ENCODE results near the gene IQSEC1.
A peak's percentile ranks its signal among the peaks of the same experiment; 100 is the strongest.

IQSEC1 gene

DNA sequence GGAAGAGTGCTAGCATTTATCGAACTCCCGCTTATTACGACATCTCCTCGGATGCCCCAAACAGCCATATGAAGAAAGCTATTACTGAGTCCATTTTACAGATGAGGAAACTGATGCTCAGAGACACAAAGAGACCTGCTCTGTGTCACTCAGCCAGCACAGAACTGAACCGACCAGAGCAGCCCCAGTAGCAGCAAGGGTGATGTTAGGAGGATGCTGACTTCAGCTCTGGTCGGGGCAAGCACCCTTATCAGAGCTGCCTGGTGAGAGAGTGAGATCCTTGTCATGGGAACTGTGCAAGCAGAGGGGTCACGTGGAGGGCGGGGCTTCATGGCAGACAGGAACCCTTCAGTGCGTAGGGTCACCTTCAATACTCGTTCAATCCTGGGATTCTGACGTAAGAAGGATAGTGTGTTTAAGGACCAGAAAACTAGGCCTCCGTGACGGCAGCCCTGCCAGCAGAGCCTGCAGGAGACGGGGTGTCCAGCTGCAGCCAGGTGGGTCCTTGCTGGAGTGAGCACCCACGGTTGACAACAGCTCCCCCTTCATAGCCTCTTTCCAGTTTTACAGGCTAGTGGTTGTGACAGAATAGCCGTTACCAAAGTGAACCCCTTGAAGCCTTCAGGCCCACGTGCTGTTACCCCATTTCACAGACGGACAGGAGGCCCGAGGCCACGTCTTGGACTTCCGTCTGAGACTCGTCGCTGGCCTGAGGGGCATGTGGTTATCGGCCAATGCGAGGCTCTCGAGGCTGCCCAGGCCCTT is 12.0 kb upstream of the IQSEC1 start:
- DNase-seq, result no peak

DNA sequence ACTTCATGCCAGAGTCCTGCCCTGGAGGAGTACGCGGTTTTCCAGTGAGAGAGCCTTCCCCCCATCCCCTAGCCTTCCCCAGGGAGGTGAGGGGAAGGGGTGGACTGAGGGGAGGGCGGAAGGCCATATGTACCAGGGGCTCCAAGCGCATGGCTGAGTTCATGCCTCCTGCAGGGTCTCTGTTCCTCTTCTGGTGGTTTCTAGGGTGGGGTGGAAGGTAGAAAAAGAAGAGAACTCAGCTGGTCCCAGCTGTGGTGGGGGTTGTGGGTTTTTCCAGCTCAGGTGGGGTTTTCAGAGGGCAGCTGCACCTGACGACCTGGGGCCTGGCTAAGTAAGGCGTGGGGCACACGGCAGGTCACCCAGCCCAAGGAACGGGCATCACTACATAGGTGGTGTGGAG is 10.7 kb upstream of the IQSEC1 start:
- DNase-seq, result no peak

DNA sequence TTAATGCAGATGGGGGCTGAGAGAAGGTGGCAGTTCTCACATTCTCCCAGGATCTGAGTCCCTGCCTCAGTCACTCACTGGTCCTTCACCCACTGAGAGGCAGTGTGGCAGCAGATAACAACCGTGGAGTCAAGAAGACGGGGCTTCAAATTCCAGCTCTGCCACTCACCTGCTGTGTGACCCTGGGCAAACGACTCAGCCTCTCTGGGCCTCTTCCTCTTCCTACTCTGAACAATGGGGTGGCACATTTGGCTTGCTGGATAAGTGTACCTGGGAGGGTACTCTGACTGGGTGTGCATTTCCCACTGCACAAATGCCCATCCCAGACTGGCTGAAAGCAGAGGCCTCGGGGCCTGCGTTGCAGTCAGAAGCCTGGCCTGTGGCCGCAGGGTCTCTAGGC is 10.0 kb upstream of the IQSEC1 start:
- no peak for DNase-seq

DNA sequence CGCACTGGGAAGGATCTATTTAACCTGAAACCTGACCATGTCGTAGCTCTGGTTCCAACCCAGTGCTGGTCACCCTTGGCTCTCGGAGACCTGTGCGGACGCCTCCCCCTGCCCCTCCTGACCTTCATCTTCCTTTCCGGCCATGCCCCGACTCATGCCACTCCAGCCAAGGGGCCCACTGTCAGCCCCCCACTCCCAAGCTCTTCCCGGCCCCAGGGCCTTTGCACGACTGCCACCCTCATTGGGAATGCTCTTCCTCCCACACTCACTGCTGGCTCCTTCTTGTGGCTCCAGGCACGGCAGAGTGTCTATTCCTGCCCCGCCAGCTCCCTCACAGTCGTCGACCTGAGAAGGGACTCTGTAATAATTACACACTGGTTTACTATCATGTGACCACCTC is 9.4 kb upstream of the IQSEC1 start:
- DNase-seq, result no peak

DNA sequence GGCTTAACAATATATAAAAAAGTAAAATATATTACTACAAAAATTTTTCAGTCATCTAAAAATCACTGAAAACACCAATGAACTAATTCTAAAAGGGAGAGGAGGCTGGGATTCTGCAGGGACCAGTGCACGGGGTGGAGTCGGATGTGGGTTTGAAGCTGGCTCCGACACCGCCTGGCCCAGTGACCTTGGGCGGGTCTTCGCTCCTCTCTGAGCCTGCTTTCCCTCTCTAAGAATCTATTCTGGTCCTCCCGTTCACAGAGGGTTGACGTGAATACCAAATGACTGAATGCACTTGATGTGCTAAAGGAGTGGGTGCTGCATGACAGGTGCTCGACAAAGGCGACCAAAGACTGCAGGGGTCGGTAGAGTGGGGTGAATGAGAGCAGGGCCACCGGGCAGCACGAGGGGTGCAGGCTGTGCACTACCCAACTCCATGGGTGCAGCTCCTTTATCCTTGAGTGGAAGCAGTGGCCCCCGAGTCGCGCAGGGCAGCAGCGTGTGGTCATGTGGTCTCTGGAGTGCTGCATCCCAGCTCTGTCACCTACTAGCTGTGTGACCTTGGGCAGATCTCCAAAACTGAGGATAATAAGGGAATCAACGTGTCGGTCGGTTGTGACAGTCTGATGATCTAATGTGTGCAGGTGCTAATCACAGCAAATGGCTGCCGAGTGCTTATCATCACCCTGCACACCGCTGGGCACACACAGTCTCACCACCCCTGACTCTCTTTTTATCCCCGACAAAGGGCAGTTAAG is 8.6 kb upstream of the IQSEC1 start:
- DNase-seq, result no peak

DNA sequence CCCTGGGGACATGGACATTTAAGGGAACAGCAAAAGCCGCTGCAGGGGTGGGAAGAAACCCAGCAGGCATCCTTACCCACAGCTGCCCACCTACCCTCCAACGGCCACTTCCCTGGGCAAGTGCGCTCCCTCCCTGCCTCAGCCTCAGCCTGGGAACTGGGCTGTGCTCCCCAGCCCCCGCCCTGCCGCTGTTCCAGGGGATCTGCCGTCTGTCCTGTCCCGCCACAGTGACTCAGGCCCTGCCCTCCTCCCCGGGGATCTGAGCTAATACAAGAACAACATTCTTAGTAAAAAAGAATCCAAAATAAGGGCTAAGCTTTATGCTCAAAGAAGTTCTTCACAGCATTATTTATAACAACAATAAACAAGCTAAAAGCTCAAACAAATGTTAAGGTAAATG is 7.4 kb upstream of the IQSEC1 start:
- no peak for DNase-seq

DNA sequence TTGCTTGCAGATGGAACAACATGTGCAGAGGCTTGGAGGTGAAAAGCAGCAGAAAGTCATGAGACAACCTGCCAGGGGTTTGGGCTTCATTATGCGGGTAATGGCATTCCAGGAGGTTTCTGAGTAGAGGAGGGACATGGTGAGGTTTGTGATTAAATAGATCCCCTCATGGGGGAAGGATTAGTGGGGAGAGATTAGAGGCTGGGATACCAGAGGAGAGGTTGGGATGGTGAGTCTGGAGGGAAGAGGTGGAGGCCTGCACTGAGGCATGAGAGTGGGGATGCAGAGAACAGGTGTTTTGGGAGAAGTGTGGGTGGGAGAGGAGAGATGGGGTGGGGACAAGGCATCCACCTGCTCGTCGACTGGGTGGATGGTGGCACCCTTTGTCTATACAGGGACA is 6.8 kb upstream of the IQSEC1 start:
- no peak for DNase-seq

DNA sequence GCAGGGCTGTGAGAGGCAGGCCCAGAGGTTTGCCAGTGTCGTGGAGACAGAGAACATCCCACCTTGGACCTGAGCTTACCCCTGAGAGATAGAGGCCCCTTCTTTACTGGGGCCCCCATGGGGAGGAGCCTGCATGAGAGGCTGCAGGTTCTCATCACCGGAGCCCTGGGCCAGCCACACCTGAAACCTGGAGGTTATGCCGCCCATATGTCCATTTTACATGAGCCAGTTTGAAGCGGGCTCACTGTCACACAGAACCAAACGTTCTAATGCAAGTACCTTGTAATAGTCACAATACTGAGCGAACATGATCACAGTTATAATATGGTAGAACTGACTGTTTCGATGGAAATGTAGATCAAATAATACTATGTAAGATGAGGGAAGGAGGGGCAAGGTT is 6.3 kb upstream of the IQSEC1 start:
- no peak for DNase-seq

DNA sequence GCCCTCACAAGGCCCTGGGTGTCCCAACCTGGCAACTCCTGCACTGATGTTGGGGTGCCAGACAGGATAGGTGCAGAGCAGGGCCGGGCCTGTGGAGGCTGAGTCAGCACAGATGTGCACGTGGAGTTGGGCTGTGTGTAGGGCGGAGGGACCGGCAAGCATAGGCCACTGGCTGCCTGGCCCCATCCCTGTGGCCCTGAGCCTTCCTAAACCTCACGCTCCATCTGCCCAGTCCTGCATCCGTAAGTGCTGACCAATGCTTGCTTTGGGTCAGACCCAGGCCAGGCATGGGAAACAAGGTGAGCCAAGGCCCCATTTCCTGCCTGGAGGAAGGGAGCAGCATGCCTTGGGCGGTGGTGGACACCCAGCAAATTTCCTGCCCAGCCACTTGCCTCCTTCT is 5.8 kb upstream of the IQSEC1 start:
- no peak for DNase-seq

DNA sequence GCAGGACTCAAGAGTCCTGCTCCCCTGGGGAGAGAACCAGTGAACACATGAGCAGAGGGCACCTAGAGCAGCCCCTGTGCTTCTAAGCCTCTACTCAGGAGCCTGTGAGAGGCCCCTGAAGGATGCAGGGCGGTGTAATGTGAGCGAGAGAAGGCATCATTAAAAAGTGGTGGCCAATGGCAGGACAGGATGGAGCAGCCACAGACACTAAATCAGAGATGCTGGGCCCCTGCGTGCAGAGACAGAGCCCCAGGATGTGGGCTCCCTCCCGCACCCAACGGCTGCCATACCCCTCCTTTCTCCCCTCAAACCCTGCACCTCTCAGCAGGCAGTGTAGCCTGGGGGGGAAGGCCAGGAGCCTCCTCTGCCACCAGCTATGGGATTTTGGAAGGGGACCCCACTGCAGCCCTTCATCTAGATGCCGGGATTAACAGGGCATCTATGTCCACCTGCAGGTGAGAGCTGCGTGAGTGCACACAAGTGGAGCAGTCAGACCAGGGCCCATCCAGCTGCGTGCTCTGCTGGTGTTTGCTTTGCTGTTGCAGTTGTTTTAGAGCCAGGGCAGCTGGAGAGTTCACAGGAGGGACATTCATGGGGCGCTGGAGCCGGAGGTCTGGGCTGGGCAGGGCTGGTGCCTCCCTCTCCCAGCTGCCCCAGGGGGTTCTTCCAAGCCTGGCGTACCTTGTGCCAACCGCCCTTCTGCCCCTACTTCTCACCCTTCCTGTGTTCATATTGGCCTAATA is 5.1 kb upstream of the IQSEC1 start:
- DNase-seq, result no peak

DNA sequence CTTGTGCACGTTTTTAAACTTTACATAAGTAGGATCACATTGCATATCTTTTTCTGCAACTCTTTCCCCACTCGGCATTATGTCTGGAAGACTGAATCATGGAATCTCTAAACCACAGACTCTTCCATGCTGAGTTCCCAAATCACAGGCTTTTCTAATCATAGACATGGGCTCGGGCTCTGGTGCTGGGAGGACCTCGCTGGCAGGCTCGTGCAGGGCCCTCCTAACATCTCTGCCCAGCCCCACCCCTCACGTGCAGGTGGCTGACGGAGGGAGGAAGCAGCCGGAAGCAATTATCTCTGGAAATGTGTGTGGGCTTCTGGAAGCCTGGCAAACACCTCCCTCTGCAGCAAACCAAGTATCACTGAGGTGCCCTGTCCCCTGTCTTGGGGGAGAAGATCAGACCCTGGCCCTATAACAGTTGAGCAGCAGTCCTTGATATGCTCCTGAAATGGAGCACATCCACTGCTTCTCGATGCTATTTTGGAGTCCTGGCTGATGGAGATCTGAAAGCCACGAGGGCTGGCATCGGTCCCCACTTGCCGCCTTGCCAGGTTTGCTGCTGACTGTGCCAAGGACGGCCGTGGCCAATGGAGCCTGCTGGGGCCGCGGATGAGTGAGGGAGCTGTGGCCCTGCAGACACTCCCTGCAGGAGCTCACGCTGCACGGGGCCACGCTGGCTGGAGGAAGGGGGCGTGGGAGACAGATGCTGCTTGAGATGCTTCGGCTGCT is 4.4 kb upstream of the IQSEC1 start:
- DNase-seq, result no peak

DNA sequence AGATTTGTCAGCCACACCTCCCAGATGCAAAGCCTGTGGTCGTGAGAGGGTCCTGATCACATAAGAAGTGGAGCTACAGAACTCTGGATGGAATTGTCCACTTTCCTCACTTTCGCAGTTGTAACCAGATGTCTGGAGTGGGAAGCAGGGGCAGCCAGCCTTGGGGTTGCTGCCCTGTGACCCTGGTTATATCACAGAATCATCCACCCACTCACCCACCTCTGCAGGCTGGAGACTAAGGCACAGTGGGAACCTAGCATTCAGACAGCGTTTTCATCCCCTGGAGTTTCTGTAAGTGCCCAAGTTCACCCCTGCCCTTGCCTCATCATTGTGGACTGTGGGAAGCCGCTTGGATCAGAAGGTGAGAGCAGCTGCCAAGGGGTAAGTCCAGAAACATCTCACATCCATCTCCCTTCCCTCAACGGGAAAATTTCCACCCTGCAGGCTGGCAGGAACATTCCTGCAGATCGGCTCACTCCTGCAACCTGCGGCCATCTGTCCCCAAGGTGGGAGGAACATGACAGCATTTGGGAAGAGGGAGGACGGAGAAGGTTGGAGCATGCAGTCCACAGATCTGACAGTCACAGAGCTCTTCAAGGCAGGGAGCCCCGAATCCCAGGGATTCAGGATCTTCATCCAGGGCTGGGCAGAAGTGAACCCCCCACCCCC is 2.9 kb upstream of the IQSEC1 start:
- no peak for DNase-seq

DNA sequence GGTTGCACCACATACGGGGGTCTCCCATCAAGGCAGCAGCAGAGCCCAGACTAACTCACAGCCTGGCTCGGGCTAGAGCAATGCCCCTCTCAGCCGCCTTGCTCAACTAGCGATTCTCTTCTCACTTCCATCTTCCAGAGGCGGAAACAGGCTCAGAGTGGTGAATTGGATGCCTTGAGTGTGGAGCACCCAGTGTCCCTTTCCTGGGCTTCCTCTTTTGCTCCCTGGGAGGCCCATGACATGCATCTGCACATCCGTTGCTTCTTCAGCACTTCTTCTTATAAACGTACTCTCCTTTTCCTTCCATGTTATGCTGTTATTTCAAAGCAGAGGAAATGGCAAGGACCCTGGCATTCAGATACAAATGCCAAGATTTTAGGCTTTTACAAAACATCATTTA is 2.1 kb upstream of the IQSEC1 start:
- DNase-seq, result no peak

DNA sequence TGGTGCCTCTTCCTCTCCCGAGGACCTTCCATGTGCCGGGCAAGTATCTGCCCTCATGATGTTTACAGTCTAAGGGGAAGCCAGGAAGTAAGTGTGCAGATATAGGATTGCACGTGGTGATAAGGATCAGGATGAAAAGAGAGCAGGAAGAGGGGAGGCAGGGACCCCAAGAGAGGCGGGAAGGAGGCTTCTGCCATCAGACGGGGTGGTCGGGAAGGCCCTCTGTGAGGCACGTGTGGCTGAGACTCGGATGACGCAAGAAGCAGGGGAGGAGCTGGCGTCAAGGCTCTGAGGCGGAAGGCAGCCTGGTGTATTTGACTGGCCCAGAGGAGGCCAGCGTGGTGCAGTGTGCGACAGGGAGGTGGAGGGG is 762 bp upstream of the IQSEC1 start:
- no peak for DNase-seq

DNA sequence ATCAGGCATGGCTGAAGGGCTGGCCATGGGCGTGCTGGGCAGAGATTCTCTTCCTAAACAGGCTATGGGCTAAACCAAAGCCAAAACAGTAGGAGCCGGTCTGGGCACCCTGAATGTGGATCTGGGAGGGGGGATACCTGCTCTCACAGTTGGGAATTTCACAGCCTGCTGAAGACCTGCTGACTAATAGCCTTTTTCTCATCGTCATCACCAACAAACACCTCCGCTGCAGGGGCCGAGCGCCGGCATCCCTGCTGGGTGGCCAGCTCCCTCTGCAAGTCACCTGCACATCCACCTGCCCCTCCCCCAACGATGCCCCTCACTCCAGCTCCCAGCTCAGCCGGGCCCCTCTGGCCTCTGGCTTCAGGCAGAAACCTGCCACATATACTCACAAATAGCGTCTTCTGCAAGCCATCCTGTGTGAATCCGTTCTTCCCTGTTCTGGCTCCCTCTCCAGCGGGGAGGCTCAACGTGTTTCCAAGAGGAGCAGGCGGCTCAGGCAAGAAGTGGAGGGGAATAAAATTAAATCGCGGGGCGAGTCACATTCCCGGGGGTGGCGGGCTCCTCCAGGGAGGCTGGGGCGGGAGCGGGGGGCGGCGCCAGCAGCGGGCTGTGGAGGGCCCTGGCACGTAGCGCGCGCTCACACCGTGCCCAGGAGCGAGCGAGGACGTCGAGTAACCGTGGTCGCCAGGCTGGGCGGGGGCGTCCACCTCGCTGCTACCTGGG is 466 bp downstream of the IQSEC1 start:
- no peak for DNase-seq

DNA sequence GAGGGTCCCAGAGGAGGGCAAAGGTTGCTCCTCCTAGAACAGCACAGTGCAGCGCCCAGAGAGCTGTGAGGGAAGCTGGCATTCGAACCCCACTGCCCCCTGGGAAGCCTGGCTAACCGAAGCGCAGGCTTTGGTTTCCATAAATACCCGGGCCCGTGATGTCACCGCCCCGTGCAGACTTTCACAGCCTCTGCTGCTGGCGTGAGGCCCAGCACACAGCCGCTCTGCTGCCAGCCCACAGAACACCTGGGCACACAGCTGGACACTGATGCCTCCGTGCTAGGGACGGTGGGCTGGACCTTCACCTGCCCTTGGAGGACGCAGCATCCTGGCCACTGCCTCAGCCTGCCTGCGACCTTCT is 1.0 kb downstream of the IQSEC1 start:
- no peak for DNase-seq

DNA sequence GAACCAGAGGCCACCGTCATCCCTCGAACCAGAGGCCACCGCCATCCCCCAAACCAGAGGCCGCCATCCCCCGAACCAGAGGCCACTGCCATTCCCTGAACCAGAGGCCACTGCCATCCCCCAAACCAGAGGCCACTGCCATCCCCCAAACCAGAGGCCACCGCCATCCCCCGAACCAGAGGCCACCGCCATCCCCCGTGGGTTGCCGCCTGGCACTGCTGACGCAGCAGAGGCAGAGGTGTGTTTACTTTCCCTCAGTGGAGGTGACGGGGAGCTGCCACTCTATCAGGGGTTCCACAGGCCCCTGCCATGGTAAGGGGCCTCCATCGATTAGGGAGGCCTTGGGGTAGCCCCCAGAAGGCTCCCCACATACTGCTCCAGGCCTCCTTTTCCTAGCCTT is 1.5 kb downstream of the IQSEC1 start:
- no peak for DNase-seq

DNA sequence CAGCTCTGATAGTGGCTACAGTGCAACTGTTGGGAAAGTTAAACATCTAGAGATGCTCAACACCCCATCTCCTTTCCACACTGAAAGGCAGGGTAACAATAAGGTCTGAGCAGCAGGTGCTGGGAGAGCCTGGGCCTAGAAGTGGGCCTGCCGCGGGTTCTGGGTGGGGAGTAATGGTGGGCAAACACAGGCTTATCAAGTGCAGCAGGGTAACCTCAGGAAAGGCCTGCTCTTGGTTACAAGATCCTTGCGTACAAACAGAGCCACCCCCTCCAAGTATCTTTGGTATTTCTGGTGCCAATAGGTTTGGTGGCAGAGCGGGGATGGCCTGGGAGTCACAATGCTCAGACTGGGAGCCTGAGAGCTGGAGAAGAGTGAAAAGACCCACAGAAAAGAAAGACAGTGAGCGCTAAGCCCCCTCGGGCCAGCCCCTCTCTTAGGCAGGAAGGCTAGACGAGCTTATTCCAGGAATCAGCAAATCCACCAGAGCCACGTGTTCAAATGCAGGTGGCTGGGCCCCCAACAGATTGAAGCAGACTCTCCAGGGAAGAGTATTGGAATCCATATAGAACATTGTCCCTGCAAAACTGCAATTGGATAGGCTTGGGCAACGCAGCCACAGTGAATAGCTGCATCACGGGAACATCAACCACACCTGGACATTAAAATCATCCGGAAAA is 2.7 kb downstream of the IQSEC1 start:
- DNase-seq, result no peak

DNA sequence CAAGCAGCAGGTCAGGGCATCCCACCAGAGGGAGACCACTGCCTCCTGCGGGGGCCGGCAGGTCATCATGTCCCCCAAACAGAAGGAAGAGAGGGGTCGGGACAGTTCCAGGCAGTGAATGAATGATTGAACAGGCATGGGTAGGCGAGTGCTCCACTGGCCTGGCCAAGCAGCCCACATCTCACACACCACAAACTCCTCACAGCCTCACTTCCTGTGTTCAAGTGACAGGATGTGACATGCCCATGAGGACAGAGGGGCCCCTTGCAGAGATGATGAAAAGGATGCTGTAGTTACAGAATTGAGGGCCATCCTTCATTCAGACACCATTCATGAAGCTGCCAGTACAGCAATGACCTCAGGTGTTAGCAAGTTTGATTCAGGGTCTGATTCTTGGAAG is 3.7 kb downstream of the IQSEC1 start:
- peak; percentile 25 for DNase-seq

DNA sequence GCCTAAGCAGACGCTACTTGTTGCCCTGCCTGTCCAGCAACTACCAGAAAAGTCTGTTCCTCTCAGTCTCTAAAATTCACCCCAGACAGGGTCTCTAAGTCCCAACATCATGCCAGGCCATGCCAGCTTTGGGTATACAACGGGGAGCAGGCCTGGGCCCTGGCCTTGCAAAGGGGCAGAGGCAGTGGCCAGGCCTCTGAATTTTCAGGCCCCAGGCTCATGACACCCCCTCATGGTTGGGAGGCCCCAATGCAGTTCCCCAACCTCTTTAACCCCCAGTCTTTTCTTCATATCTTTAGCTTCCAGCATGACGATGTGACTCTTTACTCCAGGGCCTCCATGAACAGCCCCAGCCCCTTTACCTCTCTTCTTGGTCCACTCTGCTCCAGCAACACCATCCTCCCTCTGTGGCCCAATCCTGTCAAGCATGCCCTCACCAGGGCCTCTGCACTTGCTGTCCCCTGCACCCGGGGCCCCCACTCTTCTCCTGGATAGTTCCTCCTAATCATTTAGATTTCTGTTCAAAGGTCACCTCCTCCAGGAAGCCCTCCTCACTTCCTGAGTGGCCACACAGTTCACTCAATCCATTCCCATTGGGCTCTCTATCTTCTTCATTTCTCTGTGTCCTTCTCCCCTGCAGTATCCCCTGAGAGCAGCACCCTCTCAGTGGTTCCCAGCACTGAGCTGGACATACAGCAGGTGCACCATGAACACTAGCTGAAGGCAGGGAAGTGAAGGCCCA is 4.8 kb downstream of the IQSEC1 start:
- DNase-seq, result no peak

DNA sequence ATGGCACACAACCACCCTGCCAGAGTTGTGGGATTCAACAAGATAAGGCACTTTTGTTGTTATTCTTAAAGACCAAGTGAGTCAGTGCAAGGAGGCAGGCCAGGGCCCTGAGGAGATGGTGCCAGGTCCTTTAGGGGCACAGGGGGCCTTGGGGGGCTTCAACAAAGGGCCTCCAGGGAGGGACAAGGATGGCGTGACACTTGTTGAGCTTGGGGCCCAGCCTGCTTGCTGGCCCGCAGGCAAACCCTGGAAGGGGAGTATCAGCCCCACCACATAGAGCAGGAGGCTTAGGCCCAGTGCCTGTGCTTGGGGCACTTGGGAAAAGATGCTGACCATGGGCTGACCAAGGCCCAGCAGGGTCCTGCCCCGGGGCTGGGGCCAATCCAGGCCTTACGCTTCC is 5.5 kb downstream of the IQSEC1 start:
- DNase-seq, result no peak

Measured in activated effector memory CD4-positive, alpha-beta T cell treated with Interleukin-2 at 50 U/mL for 16 hours (primary cell).